ENCODE results near the gene CDH23.

DNA sequence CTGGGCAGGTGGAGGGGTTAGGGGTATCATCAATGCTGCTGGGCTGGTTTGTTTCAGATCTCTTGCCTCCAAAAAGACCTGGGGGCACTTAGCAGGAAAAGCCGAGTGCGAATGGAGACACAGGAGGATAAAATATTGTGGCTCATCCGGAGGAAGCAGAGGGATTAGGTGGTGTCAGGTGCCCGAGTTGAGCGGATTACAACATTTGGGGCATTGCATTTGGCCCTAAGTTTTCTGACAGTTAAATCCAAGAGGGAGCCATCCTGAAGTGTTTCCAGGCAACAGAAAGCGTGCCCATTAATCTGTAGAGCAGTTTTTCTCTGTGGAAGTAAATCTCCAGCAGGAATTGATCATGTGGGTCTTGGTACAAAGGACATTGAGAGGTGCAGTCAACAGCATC is 85.9 kb downstream of the CDH23 start:
- no peak for TF ChIP-seq ZFX (IDR thresholded peaks at IDR 0.05; ENCODE audit: borderline replicate concordance)
- TF ChIP-seq, protein P1, sequence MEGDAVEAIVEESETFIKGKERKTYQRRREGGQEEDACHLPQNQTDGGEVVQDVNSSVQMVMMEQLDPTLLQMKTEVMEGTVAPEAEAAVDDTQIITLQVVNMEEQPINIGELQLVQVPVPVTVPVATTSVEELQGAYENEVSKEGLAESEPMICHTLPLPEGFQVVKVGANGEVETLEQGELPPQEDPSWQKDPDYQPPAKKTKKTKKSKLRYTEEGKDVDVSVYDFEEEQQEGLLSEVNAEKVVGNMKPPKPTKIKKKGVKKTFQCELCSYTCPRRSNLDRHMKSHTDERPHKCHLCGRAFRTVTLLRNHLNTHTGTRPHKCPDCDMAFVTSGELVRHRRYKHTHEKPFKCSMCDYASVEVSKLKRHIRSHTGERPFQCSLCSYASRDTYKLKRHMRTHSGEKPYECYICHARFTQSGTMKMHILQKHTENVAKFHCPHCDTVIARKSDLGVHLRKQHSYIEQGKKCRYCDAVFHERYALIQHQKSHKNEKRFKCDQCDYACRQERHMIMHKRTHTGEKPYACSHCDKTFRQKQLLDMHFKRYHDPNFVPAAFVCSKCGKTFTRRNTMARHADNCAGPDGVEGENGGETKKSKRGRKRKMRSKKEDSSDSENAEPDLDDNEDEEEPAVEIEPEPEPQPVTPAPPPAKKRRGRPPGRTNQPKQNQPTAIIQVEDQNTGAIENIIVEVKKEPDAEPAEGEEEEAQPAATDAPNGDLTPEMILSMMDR (IDR thresholded peaks at IDR 0.05), result no peak

Data from 22Rv1 (cell line).